HG02571 (cell line): ENCODE results near the gene JMJD8.

Source experiments
- ATAC-seq: cut with Tn5 transposase; IDR thresholded peaks from one replicate; pipeline ENCODE4 v1.9.1; 2021; ENCODE audit warnings: mild to moderate bottlenecking, moderate library complexity; ENCODE audit not compliant: unreplicated experiment

The JMJD8 gene

GRCh38 chr16:666572-666971 is 17.6 kb downstream of the JMJD8 start:
- ATAC-seq: no peak

GRCh38 chr16:662597-662996 is 21.5 kb downstream of the JMJD8 start:
- ATAC-seq: no peak

DNA sequence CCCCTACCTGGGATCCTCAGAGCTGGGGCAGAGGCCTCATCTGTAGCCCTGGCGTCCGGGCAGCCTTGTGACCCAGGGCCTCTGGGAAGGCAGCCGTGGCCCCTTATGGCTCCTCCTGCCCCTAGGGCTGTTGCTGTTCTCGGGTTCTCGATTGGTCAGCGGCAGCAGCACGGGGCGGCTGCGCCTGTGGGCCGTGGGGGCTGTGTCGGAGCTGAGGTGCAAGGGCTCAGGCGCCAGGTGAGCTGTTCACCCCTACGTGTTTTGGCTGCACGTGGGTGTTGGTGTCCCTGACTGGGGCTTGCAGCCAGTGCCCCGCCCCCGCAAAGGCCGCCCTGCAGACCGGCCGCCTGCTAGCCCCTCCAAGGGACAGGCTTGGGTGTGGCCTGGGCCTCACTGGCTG is 22.0 kb downstream of the JMJD8 start:
- no peak for ATAC-seq

- ATAC-seq: no peak
Observed at GRCh38 chr16:661184-661821, 22.8 kb downstream of the JMJD8 start.

DNA sequence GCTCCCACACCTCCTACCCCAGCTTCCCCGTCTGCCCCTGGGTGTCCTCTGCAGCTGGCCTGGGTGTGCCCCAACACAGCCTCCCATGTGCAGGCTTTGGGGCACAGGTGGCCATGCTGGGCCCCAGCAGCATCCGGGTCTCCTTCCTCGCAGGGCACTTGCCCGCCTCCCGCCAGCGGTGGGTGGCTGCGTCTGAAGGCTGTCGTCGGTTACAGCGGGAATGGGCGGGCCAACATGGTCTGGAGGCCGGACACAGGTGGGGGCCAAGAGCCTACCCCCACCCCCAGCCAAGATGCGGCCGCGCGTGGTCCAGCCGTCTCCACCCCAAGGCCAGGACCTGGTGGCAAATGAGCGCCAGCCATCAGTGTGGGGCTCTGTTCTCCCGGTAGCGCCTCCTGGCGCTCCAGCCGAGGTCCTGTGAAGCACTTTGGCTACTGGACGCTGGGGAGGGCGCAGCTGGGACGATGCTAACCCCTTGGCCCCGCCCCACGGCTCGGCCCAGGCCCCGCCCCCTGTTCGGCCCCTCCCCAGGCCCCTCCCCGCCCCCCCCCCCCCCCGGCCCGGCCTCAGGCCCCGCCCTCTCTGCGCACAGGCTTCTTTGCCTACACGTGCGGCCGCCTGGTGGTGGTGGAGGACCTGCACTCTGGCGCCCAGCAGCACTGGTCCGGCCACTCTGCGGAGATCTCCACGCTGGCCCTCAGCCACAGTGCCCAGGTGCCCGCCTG is 23.5 kb downstream of the JMJD8 start:
- no peak for ATAC-seq

GRCh38 chr16:660132-660458 is 24.0 kb downstream of the JMJD8 start:
- ATAC-seq: no peak

DNA sequence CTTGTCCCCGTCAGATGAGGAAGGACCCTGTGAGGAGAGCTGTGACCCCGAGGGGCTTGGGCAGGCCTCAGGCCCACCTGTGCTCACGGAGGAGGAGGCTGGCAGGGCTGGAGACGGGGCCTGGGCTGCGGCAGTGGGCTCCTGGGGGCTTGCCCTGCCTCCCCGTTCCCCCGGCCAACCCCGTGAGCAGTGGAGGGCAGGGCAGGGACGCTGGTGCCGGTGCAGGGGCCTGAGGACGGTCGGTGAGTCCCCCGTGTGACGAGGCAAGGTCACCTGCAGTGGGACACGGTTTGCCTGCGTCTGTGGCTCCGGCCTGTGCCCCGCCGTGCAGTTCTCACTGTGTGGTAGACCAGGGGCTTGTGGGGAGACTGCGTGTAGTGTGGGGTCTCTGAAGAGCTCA is 24.5 kb downstream of the JMJD8 start:
- ATAC-seq: no peak

- ATAC-seq: no peak
Observed at GRCh38 chr16:658679-659571, 25.2 kb downstream of the JMJD8 start.

GRCh38 chr16:657487-657886 is 26.6 kb downstream of the JMJD8 start:
- ATAC-seq: no peak

DNA sequence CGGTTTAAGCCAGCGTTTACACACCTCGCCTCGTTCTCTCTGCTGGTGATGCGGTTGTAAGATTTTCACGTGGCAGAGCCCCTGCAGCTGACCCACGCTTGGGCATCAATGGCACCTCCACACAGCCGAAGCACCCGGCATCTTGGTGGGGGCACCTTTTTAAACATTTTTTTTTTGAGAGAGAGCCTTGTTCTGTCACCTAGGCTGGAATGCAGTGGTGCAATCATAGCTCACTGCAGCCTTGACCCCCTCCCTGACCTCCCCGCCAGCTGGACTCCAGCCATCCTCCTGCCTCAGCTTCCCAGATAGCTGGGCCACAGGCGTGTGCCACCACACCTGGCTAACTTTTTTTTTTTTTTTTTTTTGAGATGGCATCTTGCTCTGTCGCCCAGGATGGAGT is 30.1 kb downstream of the JMJD8 start:
- ATAC-seq: no peak

DNA sequence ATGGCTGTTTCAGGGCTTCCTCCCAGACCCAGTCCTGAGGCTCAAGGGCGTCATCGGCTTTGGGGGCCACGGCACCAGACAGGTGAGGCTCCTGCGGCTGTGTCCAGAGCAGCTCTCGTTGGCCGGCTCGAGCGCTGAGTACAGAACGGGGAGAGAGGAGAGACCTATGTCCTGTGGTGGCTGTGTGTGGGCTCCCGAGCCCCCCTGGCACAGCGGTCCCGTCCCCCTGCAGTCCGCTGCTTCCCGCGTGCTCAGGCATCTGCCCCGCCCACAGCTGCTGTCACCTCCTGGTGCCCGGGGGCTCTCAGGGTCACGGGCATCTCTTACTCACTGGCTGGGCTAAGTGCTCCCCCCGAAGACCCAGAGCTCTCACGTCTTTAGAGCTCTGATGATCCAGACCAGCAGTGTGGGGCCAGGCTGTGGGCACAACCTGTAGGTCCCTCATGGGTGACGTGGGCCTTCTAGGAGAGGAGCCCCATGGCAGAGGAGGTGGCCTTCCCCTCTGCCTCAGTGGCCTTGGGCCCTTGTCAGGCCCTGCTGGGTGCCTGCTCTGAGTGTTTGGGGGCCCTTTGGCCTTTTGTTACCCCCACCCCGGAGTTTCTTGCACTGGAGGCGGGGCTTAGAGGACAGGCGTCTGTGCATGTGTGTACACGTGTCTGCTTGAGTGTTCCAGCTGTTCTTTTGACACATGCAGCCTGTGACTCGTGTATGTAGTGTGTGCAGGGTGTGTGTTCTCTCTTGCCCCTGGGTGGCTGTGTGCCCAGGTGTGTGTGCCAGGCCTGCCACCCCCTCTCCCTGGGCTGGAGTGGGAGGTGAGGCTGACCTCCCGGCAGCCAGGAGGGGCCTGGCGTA is 31.5 kb downstream of the JMJD8 start:
- no peak for ATAC-seq

DNA sequence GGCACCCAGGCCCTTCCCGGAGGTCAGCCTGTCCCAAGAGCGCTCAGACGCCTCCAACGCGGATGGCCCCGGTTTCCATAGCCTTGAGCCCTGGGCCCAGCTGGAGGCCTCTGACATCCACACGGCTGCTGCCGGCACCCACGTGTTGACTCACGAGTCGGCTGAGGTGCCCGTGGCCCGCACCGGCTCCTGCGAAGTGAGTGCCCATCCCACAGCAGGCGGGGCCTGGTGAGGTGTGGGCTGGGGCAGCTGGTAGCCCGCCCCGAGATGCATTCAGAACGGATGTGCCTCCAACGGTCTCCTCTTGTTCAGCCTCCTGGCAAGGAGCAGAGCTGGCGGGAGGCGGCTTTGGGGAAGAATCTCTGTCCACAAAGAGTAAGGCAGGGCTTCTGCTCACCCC is 32.3 kb downstream of the JMJD8 start:
- ATAC-seq: no peak

GRCh38 chr16:649631-650030 is 34.5 kb downstream of the JMJD8 start:
- peak; percentile 6 for ATAC-seq

GRCh38 chr16:648781-649589 is 35.1 kb downstream of the JMJD8 start, which contains the start of gene WDR90:
Gene WDR90 (plus strand): TSS chr16:649365. CDS start chr16:649417, 52 bp downstream.
- peak; percentile 77 for ATAC-seq

- ATAC-seq: no peak
Observed at GRCh38 chr16:648071-648780, 35.9 kb downstream of the JMJD8 start.

DNA sequence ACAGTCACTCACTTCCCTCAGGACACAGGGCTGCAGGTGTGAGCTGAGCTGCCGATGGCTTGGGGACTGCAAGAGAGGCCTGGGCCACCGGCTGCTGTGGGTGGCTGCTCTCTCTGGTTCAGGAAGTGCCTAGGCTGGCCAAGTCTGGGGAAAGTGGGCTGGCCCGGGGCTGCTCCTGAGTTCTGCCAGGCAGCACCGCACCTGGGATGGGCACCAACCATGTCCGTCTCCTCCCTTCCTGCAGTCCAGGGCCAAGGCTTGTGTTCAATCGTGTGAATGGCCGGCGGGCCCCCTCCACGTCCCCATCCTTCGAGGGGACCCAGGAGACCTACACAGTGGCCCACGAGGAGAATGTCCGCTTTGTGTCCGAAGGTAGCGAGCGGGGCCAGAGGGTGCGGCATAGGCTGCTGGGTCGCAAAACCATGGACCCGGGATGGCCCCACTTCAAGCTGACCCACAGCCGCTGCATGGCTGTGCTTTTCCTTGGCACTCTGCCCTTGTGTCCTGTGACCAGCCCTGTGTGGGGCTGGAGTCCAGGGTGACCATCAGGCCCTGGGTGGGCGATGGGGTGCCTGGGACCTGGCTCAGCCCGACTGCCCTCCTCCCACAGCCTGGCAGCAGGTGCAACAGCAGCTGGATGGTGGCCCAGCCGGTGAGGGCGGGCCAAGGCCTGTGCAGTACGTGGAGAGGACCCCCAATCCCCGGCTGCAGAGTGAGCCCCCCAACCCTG is 36.8 kb downstream of the JMJD8 start:
- no peak for ATAC-seq

GRCh38 chr16:646679-647172 is 37.4 kb downstream of the JMJD8 start:
- no peak for ATAC-seq

DNA sequence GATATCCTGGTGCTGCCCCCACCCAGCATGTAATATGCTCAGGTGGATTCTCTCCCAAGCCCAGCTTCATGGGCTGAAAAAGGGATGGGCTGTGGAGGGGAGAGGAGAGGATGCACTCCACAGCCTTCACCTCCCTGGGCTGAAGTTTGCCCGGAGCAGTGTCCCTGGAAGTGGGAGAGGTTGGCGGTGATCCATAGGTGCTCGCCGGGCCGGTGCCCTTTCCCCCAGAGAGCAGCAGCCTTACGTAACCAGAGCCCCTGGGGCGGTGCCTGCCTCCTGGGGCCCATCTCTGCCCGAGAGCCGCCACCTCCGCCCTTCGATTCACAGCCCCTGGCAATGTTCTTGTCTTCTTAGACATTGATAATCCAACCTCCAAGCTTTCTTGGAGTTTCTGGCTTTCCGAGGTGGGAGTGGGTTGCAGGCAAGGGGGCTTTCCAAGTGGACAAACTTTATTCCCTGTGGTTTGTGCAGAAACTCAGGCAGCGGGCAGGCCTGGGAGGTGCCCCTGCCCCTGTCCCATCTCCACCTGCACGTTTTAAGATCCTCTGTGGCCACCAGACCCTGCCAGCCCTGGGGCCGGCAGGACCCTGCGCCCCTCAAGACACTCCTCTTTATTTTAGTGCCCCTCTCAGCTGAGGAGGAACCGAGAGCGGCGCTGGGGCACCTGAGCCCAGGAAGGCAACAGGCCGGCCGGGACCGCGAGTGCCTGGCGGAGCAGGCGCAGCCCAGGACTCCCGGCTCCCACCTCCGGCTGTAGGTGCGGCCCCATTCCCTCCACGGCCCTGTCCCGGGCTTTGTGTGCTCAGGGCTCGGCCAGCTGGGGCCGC is 38.1 kb downstream of the JMJD8 start:
- no peak for ATAC-seq
